Bronchial epithelial cell (primary cell): ENCODE data around the gene ABCC2. TPM values are rescaled to one million over a fixed set of nuclear protein-coding genes. Genes with fewer than 3 reads are reported as not detected.
A peak's percentile ranks its signal among the peaks of the same experiment; 100 is the strongest.
"Not testable (repeated sequence)": the region's sequence is repeated elsewhere in the genome, so short reads cannot be mapped to it uniquely, and the experiment has no call there.

Experiments
- DNase-seq: peaks from one replicate; pipeline ENCODE4 v3.0.0-alpha.2; 2010; ENCODE audit warnings: low read depth
- FAIRE-seq: peaks from 2 replicates; lab custom pipeline; 2011; peaks lifted over from hg19 to GRCh38; lab: Jason Lieb, UNC
- H3K27me3 ChIP-seq: 2 replicates; pipeline ENCODE4 v1.5.1; 2011; ENCODE audit warnings: low read length; ENCODE audit not compliant: control insufficient read depth, insufficient read depth
- H3K36me3 ChIP-seq: 2 replicates; pipeline ENCODE4 v1.5.1; 2011; ENCODE audit warnings: low read length; ENCODE audit not compliant: control insufficient read depth, insufficient read depth
- H3K4me3 ChIP-seq: 2 replicates; pipeline ENCODE4 v1.5.1; 2011; ENCODE audit warnings: mild to moderate bottlenecking, low read depth, low read length, control low read depth
- total RNA-seq: library from RNA; depleted of rRNA; stranded (reverse); fragments of >200 nt; gene quantifications from 2 replicates; pipeline ENCODE4 v1.2.1, GENCODE V29; 2014
- TF ChIP-seq, protein P1 (sequence below): IDR thresholded peaks from 2 replicates; pipeline ENCODE4 v1.5.1; 2011; ENCODE audit warnings: mild to moderate bottlenecking, moderate library complexity, low read length, control low read depth, inconsistent platforms; ENCODE audit not compliant: insufficient read depth, severe bottlenecking

Gene ABCC2
- total RNA-seq, 1 donor from 2014 or later, result 0.53 TPM

DNA sequence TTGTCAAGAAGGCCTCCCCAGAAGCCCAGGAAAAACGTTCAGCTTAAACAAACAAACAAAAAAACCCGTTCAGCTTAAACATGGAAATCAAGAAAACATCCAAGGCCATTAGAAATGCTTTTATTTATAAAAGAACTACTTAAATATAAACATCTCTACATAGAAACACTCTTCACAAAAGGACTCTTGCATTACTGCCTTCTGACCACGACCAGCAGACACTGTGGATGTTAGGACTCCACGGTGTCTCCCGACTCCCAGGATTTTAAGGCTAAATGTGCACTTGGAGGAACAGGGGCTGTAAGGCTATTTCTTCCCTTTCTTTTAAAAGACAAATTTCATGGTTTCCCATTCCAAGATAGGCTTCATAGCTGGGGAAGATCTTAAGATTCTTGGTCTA lies 93.0 kb downstream of the ABCC2 start:
- no peaks in the 10 kb centered on the region for H3K27me3 ChIP-seq
- TF ChIP-seq, protein P1, sequence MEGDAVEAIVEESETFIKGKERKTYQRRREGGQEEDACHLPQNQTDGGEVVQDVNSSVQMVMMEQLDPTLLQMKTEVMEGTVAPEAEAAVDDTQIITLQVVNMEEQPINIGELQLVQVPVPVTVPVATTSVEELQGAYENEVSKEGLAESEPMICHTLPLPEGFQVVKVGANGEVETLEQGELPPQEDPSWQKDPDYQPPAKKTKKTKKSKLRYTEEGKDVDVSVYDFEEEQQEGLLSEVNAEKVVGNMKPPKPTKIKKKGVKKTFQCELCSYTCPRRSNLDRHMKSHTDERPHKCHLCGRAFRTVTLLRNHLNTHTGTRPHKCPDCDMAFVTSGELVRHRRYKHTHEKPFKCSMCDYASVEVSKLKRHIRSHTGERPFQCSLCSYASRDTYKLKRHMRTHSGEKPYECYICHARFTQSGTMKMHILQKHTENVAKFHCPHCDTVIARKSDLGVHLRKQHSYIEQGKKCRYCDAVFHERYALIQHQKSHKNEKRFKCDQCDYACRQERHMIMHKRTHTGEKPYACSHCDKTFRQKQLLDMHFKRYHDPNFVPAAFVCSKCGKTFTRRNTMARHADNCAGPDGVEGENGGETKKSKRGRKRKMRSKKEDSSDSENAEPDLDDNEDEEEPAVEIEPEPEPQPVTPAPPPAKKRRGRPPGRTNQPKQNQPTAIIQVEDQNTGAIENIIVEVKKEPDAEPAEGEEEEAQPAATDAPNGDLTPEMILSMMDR, result no peak
- DNase-seq (no peak), FAIRE-seq (no peak)
- H3K4me3 ChIP-seq, result no peak overlapping the region
- peaks cover 18% of the 10 kb centered on the region for H3K36me3 ChIP-seq

DNA sequence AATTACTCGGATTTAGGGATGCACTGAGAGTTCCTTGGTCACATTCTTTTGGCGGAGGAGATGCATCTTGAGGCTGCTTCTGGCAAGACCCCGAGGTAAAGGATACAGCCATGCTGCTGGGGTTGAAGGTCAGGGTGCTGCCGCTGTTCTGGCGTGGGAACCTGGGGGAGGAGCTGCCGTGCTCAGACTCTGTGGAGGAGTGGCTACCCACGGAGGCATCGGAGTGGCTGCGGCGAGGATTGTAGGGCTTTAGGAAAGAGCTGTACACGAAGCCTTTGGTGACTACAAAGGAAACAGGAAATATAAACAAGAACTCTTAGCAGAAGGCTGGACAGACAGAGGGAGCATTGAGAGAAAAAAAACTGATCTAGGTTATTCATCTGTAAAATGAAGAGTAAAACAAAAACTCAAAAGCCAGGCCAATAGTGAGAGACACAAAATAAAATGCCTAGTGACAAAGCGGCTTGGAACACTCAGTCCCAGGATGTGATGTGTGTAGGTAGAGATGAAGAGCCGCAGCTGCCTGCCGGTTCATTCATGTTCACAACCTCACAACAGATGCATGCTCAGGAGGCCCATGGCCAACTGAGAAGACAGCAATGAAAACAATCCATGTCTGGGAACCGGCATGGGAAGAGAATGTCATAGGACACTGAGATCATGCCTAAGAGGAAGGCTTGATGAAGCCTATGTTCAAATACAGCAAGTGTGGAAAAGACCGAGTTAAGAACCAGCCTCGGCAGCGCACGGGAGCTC lies 97.8 kb downstream of the ABCC2 start:
- H3K36me3 ChIP-seq, result peaks cover 27% of the 10 kb centered on the region
- FAIRE-seq (no peak), DNase-seq (no peak)
- H3K4me3 ChIP-seq, result no peak overlapping the region
- TF ChIP-seq, protein P1, result no peak
- no peaks in the 10 kb centered on the region for H3K27me3 ChIP-seq

DNA sequence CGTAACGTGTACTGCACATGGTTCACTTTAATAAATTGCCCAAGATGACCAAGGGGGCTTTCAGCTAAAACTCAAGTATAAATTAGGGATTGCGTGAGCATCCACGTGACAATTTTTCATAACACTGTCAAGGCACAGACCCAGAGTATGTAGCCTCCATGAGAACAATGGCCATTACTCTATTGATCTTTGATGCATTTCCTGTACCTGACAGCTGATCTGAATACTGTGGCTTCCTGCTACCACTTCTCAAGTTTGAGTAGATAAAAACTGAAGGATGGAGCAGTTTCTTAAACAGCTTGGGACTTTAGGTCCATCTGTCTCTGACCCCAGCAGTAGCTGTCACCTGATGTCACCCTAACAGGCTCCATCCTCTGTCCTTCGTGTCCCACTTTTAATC lies 98.9 kb downstream of the ABCC2 start:
- FAIRE-seq, result peak; percentile 79
- no peak overlapping the region for H3K4me3 ChIP-seq
- TF ChIP-seq, protein P1, result no peak
- no peak for DNase-seq
- peaks cover 29% of the 10 kb centered on the region for H3K36me3 ChIP-seq
- no peaks in the 10 kb centered on the region for H3K27me3 ChIP-seq

DNA sequence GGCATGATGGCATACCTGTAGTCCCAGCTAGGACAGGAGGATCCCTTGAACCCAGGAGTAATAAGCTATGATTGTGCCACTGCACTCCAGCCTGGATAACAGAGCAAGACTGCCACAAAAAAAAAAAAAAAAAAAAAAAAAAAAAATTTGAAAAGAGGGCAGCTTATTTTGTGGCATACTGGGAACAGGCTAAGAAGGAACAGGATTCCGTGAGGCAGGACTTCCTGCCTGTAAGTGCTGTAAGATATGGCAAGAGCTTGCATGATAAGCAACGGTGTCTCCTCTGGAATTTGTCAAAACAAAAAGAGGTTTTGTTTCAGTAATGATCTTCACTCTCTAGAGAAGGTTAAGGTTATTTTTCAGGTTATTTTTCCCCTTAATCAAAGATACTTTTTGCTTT lies 101.1 kb downstream of the ABCC2 start:
- FAIRE-seq (no peak), DNase-seq (no peak)
- TF ChIP-seq, protein P1, result no peak
- peaks cover 19% of the 10 kb centered on the region for H3K36me3 ChIP-seq
- H3K27me3 ChIP-seq, result no peaks in the 10 kb centered on the region
- H3K4me3 ChIP-seq, result no peak overlapping the region

DNA sequence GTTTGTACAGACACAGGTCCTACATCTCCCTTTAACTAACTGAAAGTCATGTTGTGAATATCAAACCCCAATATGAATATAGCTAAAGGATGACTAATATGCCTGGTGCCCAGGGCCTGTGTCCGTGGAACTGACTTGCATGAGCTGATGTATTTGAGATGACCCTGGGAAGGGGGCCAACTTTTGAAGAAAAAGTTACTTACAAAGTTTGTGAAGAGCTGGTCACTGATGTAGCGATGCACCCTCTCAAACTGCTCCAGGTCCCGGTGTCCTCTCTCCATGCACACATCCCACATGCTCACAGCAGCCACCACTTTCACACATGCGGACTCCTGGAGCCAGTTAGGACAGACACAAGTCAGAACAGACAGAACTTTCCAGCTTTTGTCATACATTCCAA lies 106.2 kb downstream of the ABCC2 start:
- Histone ChIP-seq H3K4me3 (no peak overlapping the region), H3K36me3 (peaks cover 7% of the 10 kb centered on the region), H3K27me3 (no peaks in the 10 kb centered on the region)
- FAIRE-seq (no peak), DNase-seq (no peak)
- TF ChIP-seq, protein P1, result no peak

DNA sequence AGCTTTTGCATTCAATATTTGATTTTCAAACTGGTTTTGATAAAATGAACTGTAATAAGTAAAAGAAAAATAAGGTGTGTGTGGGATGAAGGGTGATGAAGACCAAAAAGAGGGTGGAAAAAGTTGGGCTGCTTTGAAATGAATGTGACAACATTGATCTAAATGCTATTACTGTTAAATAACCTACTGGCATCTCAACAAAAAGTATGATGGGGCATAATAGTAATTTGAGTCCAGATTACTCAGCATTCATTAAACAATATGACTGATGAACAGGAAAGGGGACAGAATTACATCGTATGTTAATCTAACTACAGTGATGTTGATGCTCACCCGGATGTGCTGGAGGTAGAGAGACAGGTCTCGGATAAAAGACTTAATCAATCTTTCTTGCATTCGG lies 112.2 kb downstream of the ABCC2 start:
- DNase-seq (peak; percentile 5), FAIRE-seq (no peak)
- Histone ChIP-seq H3K4me3 (no peak overlapping the region), H3K27me3 (no peaks in the 10 kb centered on the region), H3K36me3 (peaks cover 11% of the 10 kb centered on the region)
- TF ChIP-seq, protein P1, result no peak

DNA sequence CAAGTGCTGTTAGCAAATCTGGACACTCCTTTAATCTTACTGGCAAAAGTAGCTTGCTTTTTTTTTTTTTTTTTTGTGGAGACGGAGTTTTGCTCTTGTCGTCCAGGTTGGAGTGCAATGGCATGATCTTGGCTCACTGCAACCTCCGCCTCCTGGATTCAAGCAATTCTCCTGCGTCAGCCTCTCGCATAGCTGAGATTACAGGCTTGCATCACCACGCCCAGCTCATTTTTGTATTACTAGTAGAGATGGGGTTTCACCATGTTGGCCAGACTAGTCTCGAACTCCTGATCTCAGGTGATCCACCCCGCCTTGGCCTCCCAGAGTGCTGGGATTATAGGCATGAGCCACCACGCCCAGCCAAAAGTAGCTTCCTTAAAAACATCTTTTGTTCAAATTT lies 112.6 kb downstream of the ABCC2 start:
- FAIRE-seq, DNase-seq, H3K4me3 ChIP-seq, H3K27me3 ChIP-seq: not testable (repeated sequence)
- peaks cover 13% of the 10 kb centered on the region for H3K36me3 ChIP-seq
